Right renal pelvis (tissue), 4 donors: ENCODE results near the gene BCKDHB. TPM values are rescaled to one million over a fixed set of nuclear protein-coding genes. Genes with fewer than 3 reads are reported as not detected.

ENCODE experiments used
- DNase-seq, 4 donors: peaks; one replicate each; pipeline ENCODE4 v3.0.0-alpha.2; 2013; ENCODE audit warnings: low read depth in 4 of 4, low spot score in 3 of 4, missing footprints in 1 of 4
- polyA plus RNA-seq, 4 donors: library from polyadenylated mRNA; unstranded; fragments of 120-200 nt; gene quantifications; one replicate each; pipeline ENCODE4 v1.2.1, GENCODE V29; 2013; ENCODE audit not compliant: insufficient read length in 4 of 4

BCKDHB gene
- polyA plus RNA-seq, 4 donors = 32.2 to 44.7 (median 39.4) TPM

DNA sequence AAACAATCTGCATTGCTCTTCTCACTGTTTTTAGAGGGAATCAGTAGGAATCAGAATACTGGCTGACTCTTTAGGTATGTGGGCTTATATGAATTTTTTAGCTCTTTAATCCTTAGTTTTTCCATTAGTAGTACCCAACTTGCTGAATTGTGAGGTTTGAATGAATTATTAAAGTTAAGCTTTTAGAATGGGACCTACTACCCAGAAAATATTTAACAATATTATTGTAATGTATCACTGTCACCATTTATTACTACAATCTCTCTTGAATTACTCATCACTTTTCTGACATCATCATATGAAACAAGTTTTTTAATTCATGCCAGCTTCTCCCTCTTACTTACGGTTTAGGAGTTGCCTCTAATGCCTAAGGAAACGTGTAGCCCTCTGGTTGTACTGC, 212.7 kb downstream of the BCKDHB start:
- DNase-seq = no peak

DNA sequence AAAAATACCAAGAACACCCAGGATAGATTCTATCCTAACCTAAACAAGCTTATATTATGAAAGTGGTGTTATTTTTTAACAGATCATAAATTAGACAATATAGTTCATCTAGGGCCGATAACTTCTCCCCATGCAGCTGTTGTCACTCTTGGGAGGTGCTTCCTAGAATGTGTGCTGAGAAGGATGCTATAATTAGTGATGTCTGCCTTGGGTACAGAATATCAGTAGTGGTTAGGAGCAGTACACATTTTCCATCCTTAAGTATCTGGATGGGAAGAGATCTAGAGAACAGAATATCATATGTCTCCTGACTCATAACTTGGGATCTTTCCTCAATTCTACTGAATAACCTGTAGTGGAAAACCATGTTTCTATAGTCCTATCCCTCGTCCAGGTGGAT, 214.5 kb downstream of the BCKDHB start:
- DNase-seq = no peak

DNA sequence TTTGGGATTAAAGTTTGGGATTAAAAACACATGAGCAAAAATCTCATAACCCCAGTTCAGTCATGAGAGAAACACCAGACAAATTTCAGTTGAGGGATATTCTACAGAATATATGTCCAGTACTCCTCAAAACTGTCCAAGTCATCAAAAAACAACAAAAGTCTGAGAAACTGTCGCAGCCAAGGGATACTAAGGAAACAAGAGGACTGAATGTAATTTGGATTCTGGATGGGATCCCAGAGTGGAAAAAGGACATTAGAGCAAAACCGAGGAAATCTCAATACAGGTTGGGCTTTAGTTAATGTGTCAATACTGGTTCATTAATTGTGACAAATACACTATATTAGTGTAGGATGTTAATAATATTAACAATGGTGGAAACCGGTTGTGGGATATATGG, 219.3 kb downstream of the BCKDHB start:
- no peak for DNase-seq

DNA sequence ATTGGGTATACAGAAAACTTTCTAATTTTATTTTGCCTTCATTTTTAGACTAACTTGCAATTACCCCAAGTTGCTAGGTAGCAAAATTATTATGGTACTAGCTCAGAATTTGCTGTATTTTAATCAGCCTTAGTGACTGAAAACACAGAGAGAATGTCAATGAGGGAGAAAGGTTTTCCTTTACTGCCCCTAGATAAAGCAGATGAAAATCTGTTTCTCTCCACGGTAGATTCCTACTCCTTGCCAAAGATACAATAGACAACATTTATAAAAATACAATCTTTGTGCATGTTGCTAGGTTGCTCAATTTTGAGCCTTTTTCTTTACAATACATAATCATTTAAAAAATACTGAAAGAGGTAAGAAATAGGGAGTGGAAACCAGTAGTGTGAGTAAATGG, 222.2 kb downstream of the BCKDHB start:
- no peak for DNase-seq

DNA sequence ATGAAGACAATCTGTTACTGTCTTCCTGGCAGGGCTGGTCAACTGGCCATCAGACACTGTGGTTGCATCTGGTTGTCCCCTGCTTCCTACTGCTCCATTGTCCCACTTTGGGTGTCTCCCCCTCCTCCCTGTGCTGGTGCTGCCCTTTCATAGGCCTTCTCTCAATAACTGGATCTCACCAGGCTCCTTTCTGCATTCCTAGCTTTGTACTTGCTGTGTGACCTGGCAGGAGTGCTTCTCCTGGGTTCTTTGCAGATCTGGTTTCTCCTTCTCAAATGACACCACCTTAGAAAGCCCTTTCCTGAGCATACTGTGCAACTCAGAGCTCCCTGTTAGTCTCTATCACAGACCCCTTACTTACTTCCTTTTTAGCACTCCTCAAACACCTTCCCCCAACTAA, 223.0 kb downstream of the BCKDHB start:
- no peak for DNase-seq

DNA sequence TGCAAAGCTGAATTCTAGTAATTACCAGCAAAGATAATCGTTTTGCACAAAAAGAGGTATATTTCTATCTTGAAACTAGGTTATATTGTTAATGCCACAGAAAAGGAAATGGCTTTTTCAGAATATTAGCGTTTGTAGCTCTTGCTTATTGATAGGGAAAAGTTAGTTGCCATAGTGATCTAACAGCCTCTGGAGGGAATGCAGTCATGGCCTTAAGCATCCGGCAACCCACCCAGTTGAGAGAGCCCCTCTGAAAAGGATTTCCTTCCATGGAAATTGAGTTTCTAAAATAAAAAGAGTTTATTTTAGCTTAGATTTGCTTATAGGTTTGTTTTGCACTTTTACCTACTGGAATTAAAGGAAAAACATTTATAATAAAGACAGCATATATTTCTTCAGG, 224.5 kb downstream of the BCKDHB start:
- DNase-seq = no peak

DNA sequence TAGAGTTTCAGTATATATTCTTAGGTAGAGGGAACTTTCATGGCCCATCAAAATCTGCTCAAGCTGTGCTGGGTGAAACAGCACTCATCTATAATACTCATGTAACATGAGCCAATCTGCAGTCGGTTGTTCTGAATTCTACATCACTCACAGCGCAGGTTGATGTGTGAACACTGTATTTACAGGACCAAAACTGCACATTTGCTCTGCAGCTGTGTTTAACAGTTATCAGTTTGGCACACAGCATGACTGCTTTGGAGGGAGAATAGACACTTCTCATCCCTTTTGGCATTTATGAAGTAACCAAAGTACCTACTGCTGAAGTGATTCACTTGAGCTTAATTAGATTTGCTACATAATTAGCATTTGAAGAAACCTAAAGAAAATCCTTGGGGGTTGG, 225.1 kb downstream of the BCKDHB start:
- no peak for DNase-seq

DNA sequence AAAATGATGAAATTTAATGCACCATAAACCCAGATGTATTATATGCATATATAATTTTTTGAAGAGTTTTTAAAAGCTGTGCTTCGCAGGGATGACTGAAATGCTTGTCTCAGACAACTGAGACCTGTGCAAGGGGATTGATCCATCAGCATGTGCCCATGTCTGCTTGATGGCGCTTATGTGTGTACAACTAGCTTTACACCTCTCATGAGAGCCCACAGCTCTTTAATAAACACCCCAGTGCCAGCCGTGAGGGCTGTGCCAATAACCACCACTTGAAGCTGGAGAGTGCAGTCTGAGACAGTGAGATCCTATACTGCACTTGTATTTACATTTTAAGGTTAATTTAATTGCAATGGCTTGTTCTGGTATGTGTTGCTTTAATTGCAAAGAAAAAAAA, 225.5 kb downstream of the BCKDHB start:
- no peak for DNase-seq

DNA sequence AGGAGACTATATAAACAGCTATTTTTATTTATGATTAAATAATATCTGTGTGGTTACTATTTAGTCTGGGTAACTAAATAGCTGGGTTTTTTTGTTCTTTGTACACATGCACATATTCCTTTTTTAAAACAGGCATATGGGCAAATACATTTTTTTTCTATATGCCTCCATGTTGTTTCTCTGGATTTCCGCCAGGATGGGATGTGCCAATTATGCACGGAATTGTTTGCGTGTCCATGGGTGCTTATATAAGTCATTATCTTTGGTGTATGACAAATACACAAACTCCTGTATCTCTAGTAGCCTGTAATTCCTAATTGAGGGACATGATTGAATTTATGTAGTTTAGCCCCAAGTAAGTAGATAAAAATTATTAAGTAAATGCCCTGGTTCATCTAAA, 226.9 kb downstream of the BCKDHB start:
- no peak for DNase-seq

DNA sequence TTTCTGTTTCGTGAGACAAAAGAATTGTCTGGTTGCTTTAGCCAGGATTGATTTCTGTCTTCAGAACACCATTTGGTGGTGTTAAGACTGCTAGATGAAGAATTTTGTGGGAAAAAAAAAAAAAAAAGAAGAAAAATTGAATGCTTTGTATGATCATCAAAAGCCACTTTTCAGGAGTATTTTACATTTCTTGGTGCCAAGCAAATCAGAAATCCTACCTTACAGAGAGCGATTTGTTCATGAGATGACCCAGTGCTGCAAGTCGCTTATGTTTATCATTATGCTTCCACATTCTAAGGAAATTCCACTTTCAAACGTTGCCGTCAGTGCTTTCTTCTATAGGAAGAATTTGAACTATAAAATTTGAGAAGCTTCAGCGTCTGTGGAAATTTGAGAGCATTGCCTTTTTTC, 228.7 kb downstream of the BCKDHB start:
- DNase-seq = no peak

DNA sequence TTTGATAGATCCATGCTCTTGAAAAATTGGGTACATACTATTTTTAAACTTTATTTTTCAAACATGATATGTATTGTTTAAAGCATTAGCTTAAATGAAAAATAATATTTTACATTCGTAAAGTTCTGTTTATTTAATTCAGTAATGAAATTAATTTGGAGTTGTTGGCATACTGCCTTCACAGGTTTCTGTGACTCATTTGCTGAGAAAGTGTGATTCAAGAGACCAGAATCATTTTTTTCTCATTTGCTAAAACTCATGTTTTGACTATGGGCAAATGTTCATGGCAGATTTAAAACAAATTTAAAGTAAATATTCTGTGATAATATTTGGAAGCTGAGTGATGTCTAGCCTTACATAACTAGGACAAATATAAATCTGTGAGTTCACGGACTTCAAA, 230.4 kb downstream of the BCKDHB start:
- no peak for DNase-seq

DNA sequence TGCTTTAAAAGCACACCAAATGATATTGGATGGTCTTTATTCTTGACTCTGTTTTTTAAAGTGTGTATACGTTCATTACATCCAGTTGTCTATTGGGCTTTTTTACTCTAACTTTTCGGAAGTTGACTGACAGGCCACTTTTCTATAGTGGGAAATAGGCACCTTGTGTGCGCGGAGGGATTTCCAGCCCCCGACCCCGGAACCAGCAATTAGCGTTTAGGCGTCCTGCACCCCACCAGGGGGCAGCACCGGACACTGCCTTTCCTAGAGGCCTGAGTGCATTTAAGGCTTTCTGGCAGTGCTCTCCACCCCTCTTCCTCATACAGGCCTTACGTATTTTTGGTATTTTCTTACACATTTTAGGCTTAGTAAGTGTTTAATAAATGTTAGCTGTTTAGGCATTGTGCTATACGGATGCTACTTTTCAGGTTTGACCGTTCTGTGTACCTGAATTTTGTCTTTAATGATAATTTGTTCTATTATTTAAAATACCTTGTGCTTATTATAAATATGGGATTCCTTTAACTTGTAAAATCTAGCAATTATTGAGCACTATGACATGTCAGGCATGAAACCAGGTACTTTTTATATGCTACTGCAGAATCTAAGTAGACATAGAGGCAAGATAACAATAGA, 231.8 kb downstream of the BCKDHB start:
- DNase-seq = peak in 2 of 4 donors; percentile 20 to 55

DNA sequence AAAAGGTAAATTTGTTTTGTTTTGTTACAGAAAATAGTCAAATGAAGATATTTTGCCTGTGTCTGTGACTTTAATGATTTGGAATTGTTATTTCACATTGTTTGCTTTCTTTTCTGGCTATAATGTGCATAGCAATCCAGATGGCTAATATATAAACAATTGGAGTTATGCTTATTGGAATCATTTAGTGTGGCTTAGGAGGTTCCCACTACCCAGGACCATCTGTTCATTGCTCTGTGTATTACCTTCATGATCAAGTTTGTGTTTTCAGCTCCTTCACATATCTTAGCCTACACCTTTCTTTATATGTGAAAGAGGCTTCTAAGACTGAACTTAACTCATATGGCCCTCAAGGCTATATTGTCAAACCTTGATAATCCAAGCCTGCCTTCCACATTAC, 232.9 kb downstream of the BCKDHB start:
- DNase-seq = no peak

DNA sequence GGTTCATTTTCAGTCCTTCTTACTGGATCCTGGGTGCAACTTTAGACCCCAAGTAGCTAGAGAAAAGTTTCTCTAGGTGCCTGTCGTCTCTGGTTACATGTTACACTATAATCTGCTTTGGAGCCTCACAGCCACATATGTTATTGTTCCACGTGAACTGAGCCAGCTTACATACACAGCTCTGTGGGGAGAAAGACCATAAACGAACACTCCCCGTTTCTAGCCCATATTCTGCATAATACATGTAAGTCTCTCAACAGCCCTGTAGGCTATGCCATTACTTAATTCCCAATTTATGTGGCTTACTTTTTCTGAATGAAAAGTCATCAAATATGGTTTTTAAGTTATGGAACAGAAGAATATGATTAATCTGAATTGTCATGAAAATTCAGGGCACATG, 233.8 kb downstream of the BCKDHB start:
- no peak for DNase-seq

DNA sequence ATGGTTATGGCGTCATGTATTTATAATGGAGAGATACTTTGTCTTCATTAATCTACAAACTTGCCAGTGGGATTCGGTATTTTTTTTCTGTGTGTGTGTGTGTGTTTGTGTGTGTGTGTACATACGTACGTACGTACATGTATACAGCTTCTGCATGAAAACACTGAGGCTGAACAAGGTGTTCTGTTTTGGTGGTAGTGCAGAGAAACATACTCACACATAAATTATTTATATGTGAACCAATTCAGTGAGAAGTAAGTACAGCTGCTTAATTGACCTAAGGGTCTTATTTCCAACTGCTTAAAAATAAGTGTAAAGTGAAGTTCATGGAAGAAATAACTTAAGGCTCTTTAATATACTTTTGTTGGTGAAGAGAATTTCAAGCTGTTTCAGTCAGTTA, 234.2 kb downstream of the BCKDHB start:
- DNase-seq = no peak

DNA sequence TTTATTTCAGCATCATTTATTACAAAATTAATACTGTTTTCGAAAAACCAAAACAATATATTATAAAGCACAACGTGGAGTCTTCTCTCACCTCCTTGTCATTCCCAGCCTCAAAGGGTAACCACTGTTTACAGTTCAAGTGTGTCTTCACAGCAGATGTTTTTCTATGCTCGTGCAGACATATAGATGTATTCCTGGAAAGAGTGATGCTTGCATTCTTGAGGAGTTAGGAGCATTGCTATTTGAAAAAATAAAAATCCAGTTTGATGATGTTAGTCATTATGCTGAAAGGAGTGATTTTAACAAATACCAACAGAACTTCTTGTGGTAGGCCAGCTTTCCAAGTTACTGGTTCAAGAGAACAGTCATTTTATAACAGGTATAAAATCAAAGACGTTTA, 234.9 kb downstream of the BCKDHB start:
- DNase-seq = no peak

DNA sequence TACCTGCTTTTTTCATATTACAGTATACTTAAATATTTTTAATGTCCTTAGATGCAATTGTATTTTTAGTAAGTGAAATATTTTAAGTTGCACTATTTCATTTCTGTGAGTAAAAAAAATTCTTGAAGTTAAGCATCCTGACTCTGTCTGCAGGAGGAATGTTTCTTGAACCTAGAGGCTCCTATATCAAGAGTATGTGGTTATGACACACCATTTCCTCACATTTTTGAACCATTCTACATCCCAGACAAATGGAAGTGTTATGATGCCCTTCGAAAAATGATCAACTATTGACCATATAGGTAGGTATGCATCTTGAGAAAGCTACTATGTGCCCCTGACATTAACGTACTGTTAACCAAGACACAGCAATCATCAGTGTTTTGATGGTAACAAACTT, 237.0 kb downstream of the BCKDHB start:
- no peak for DNase-seq

DNA sequence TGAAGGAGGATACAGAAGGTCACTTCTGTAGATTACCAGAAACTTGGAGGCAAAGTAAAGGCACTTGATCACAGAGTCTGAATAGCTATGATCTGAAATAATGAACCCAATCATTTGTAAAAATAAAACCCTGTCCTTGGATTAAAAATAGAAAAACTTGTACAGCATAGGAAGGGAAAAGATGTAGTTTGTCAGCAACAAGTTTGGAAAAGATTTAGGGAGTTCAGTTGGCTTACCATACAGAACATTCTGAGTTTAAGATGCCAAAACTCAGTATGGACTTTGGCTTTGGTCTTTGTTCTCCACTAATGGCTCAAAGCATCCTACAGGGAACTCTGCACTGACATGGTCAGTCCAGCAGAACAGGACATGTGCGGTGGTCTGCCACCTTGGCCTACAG, 240.6 kb downstream of the BCKDHB start:
- no peak for DNase-seq

DNA sequence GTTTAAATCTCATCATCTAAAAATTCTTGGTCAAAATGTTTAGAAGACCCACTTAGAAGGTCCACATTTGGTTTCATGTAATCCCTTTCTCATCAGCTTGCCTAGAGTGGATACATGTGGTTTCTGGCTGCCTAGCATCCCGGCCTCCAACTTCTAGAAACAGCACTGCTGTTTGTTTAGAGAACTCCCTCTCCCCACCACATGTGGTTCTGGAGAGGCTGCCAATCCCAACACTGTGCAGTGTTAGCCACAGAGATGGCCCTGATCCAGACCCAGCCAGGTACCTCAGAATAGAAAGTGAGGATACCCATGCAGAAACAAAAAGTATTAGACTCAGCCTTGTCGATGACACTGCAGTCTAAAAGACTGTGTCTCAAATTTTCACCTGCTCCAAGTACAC, 241.8 kb downstream of the BCKDHB start:
- no peak for DNase-seq

DNA sequence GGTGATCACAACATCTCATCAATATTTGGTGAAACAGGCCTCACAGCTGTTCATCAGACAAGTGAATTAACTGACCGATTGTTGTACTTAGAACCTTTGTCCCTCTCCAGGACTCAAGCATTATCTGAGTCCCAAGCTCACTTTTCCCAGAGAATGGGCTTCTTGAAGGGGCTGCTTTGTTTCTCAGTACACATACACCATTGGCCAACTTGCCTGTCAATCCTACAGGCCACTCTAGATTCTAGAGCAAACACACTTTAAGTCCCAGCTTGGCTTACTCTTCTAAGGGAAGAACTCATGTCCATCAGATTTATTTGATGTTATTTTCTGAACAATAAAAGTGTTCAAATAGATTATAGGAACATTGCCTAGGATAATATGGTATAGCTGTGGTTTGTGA, 249.5 kb downstream of the BCKDHB start:
- no peak for DNase-seq

DNA sequence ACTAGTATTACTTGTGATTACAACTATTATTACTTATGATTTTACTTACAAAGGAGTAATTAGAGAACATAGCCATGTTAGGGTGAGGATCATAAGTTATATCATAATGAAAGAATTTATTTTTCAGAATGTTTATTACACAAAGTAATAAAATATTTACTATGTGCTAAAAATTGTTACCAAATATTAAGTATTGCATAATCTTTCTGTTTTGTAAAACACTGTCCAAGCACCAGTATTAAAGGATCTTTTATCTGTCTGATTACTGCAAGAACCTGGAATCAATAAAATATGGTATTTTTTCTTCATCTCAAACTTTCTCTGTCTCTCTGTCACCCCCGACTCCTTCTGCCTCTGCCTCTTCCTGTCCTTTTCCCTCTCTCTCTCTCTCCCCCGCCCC, 250.1 kb downstream of the BCKDHB start:
- DNase-seq = no peak

DNA sequence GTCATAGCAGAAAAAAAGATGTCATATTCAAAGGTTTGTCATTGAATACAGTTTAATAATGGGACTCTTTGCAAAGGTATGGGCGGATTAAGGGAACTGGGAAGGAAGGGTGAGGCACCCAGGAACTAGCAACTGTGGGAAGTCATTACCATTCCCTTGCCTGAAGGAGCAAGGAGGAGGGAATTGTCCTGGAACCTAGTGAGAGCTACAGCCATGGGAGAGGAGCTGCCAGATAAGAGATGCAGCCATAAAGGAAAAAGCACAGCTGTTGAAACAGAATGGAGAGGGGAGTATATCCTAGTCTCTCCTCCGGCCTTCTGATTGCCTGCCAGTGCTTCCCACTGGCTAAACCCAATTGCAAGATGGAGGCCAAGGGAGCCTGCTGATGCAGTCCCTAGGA, 250.6 kb downstream of the BCKDHB start:
- DNase-seq = no peak

DNA sequence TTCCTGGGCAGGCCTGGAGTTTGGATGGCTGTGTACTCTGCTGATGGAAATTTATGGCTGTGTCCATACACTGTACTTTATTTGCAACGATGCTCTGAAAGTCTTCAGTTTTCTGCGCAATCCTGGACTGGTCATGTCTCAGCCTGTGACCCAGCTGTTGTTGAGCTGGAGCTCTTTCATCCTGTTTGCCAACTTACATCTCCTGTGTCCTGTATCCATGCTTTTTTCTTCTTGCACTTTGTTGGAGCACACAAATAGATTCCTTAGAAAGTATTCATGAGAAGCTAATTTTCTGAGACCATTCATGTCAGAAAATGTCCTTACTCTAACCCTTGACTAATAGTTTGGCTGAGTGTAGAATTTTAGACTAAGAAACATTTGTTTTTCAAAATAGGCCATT, 251.2 kb downstream of the BCKDHB start:
- DNase-seq = no peak
